HG03066 (cell line): Measurements from ENCODE around the gene CERKL.

Source experiments
- ATAC-seq: cut with Tn5 transposase; IDR thresholded peaks from one replicate; pipeline ENCODE4 v1.9.1; 2021; ENCODE audit warnings: low read depth; ENCODE audit not compliant: unreplicated experiment

CERKL gene

GRCh38 chr2:181527058-181527457 is 129.8 kb downstream of the CERKL start:
- no peak for ATAC-seq

GRCh38 chr2:181526014-181526413 is 130.9 kb downstream of the CERKL start:
- no peak for ATAC-seq

GRCh38 chr2:181523756-181524155 is 133.1 kb downstream of the CERKL start:
- ATAC-seq: no peak

- ATAC-seq: no peak
Measured at GRCh38 chr2:181520253-181520652, 136.7 kb downstream of the CERKL start.

GRCh38 chr2:181517685-181518301 is 139.1 kb downstream of the CERKL start:
- ATAC-seq: no peak

- no peak for ATAC-seq
Measured at GRCh38 chr2:181516992-181517391, 139.9 kb downstream of the CERKL start.

GRCh38 chr2:181515719-181516118 is 141.2 kb downstream of the CERKL start:
- ATAC-seq: no peak

- ATAC-seq: no peak
Measured at GRCh38 chr2:181500201-181500600, 156.7 kb downstream of the CERKL start.

- no peak for ATAC-seq
Measured at GRCh38 chr2:181499231-181499630, 157.7 kb downstream of the CERKL start.
